HG03439 (cell line): Measurements from ENCODE around the gene CDH15.

Experiments
- ATAC-seq: cut with Tn5 transposase; IDR thresholded peaks from one replicate; pipeline ENCODE4 v1.9.1; 2021; ENCODE audit warnings: mild to moderate bottlenecking, moderate library complexity; ENCODE audit not compliant: unreplicated experiment

The CDH15 gene

DNA sequence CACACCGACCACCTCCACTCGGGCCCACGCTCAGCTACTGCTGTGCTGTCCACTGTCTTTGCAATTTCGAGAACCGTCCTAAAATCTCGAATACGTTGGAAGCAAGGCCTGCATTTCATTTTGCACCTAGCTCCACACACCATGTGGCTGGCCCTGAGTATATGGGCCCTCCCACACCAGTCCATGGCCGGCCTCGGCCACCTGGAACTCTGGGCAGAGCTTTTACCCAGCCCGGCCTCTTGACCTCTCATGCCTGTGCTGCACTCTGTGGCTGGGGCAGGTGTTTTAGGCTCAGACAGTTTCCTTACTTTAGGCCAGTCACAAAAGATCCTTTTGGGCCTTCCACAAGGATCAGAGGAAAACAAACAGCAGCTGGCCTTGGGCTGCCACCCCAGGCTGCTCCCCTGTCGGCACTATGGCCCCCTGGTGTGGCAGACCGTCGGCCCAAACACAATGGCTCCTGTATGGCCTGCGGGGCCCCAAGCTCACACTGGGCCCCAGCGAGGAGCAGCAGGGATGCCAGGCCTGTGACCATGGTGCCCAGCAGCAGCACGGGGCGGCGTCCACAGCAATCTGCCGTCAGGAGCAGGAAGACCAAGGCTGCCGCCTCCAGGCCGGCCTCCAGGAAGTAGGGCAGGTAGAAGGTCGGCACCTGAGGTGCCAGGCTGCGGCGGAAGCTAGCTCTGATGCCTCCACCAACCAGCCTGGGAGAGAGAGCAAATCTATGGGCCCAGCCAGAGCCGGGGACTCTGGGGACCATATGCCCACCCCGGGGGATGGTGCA lies 26.3 kb downstream of the CDH15 start:
- no peak for ATAC-seq

DNA sequence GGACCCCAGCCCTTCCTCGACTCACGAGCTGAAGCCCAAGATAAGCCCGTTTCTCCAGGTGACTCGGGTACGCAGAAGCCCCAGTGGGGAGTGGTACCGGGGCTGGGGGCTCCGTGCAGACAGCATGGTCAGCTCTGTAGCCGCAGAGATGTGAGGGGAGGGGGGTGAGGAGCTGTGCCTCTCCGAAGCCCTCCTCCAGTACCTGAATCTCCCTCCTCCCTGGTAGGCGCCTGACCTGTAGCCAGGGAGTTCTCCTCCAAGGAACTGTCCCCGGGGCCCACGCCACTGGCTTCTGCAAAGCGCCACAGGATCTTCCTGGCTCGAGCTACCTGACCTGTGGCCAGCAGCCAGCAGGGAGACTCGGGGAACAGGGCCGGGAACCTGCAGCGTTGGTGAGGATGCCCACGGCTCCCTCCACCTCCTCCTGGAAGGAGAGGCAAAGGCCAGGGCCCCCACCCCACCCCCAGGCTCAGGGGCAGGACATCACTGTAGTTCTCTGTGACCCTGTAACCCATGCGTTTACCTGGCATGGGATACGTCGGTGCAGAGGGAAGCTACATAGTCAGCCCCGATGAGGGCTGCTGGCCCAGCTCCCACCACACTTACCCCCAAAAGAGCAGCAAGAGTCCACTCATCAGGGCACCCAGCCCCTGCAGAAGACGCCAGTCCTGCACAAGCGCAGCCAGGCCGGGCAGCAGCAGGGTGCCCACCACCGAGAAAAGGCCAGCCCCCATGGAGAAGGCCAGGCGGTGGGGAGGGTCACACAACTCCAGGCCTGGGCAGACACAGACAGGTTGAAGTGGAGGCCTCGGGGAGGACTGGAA lies 27.1 kb downstream of the CDH15 start:
- no peak for ATAC-seq

- no peak for ATAC-seq
These were observed 27.9 kb downstream of the CDH15 start for GRCh38 chr16:89199241-89200123.

GRCh38 chr16:89200124-89200849 lies 28.7 kb downstream of the CDH15 start, which contains the start of gene SLC22A31:
Gene SLC22A31 (minus strand): TSS chr16:89200537. CDS start chr16:89200501, 36 bp downstream.
- no peak for ATAC-seq

DNA sequence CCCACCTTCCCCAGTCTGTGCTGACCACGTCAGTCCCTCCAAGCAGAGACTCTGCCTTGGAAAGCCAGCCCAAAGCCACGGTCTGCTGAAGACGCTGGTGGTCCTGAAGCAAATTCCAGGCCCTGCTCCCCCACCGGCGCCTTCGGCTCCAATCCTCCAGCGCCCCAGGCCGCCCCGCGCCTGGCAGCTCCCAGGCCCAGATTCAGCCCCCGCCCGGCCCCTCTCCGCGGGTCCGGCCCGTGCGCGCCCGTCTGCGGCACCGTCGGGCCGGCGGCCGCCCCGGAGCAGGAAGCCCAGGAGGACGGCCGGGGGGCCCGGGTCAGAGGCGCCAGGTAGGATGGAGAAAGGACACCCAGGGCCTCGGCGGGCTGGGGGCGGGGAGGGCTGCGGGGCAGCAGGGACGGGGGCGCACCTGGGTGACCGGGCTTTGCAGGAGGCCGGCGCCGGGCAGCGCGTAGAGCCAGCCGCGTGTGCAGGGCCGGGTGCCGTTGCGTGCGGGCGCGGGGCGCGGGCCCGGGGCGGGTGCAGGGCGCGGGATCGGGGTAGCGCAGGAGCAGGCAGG lies 29.4 kb downstream of the CDH15 start:
- ATAC-seq = no peak

- no peak for ATAC-seq
These were observed 30.2 kb downstream of the CDH15 start for GRCh38 chr16:89201439-89202377.

DNA sequence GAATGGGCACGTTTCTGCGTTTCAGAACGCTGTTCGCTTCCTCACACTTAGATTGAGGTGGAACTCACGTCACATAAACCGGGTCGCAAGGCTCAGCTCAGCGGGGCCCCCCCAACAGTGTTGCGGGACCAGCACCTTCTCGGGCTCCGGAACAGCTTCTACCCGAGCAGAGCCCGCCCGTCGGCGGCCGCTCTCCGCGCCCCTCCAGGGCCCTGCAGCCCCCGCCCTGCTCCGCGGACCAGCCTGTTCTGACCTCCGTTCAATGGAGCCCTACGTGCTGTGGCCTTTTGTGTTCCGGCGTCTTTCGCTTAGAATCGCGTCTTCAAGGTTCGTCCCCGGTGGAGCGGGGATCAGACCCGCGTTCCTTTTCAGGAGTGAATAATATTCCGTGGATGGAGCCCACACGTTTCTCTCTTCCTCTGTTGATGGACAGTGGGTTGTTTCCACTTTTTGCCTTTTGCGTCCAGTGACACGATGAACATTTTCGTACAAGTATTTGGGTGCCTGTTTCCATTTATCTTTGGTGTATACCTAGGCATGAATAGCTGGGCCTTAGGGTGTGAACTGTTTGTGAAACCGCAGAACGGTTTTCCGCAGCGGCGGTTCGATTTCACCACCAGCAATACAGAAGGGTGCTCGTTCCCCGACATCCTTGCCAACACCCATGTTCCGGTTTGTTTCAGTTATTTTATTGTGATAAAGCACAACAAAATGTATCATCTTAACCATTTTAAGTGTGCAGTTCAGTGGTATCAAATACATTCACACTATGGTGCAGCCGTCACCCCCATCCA lies 31.1 kb downstream of the CDH15 start:
- no peak for ATAC-seq

- ATAC-seq = no peak
These were observed 36.4 kb downstream of the CDH15 start for GRCh38 chr16:89207993-89208392.

DNA sequence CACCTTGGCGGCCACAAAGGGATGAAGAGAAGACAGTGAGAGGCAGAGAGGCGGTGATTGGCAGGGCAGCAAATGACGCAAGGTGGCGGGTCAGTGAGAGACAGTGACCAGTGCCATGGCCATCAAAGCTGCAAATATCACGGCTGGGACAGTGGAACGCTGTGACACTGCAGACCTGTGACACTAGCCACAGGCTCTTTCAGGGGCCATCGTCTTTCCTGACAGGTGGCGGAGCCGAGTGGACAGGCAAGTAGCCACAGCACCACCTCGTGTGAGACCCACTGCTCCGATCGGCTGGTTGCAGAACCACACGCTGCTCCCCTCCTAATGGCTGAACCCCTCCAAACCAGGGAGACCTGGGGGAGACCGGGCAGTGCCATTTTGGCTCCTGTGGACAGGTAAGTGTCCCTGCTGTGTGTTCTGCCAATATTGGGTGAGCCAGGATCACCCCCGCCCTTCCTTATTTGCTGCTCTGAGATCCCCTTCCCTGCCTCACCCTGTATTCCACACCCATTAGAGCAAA lies 38.0 kb downstream of the CDH15 start:
- no peak for ATAC-seq

GRCh38 chr16:89210165-89210903 lies 38.8 kb downstream of the CDH15 start:
- no peak for ATAC-seq

DNA sequence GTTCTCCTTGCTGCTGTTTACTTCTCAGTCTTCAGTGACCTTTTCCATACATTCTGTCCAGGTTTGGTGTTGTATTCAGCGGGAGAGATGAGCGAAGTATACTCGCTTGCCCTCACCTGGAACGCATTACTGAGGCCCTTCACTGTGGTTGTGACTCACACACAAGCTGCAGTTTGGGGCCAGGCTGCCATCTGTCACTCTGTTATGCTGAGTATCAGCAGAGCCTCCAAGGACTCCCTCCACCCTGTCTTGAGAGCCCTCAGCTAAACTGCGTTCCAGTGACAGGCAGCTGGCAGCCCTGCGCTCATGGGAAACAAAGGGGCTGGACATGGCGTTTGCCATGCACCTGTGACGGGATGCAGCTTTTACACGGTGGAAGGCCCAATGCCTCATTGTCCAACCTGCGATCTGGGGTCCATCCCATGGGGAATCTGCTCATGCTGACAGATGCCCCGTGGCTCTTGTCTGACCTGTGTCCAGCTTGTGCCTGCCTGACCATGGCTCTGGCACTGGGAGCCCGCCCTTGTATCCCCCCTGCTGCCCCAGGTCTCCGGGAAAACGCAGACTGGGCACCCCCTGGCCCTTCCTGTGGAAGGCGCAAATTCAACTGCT lies 39.5 kb downstream of the CDH15 start:
- ATAC-seq = no peak

DNA sequence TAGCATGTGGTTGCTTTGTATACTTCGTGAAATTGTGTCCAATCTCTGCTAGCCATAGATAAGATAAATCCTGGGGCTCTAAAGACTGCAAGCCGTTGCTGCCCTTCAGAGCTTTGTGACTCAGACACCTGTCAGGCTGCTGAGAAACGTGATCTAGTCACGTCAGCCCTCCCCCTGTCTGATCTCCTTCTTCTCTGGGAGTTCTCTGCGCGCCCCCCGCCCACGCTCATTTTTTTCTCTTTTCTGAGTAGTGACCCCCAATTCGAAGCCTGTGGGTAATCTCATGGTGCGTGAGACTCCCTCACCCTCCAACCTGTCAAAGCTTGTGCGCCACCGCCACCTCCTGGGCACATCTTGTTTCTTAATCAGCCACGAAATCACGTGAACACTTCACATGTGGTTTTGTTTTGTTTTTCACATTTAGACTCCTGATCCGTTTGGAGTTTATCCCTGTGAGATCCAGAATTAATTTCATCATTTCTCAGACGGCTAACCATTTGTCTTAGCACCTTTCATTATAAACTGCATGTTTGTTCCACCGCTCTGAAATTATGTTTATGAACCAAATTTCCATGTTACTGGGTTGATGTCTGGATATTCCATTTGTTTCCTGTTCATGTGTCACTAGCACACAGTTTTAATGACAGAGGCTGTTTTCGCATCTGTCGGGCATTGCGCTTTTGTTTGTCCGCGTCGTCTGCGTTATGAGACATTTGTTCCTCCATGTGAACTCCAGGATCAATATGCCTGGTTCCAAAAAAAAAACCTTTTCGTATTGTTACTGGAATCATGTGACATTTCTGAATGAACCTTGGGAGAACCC lies 45.0 kb downstream of the CDH15 start:
- ATAC-seq = no peak

GRCh38 chr16:89217138-89217387 lies 45.5 kb downstream of the CDH15 start:
- ATAC-seq = no peak

- peak; percentile 78 for ATAC-seq
These were observed 46.0 kb downstream of the CDH15 start, which contains the start of gene ZNF778 for GRCh38 chr16:89217388-89218191. Gene ZNF778 (plus strand): TSS chr16:89217703. CDS start chr16:89221128, 3,425 bp downstream.

- ATAC-seq = no peak
These were observed 47.8 kb downstream of the CDH15 start for GRCh38 chr16:89219365-89219764.
